GM12878 (cell line): ENCODE measurements around the gene NMT1. TPM values are rescaled to one million over a fixed set of nuclear protein-coding genes. Genes with fewer than 3 reads are reported as not detected.

Source experiments
- ATAC-seq: fragments of 200-7000 bp; cut with Tn5 transposase; 3 replicates; pipeline ENCODE4 v1.9.1; 2020; ENCODE audit warnings: mild to moderate bottlenecking, moderate library complexity
- BruUV-seq: library from RNA; stranded (reverse); fragments of 400-500 nt; replicated peaks from 2 replicates; lab custom pipeline; 2021; lab: Mats Ljungman, UMichigan
- CTCF ChIA-PET: fragments of 300-600 bp; sonication (Branson Sonifier 250); formaldehyde crosslinking; extraction: SDS; loops from one replicate; lab custom pipeline; 2021; ENCODE audit warnings: inconsistent platforms; lab: Yijun Ruan, JAX
- POLR2A ChIA-PET: fragments of 350-600 bp; formaldehyde crosslinking; extraction: SDS; loops from one replicate; lab custom pipeline; 2021; ENCODE audit warnings: inconsistent platforms; lab: Charles Lee
- RAD21 ChIA-PET: fragments of 300-600 bp; sonication (Branson Sonifier 250); formaldehyde crosslinking; loops from one replicate; lab custom pipeline; 2023; ENCODE audit warnings: antibody characterized with exemption; ENCODE audit not compliant: unreplicated experiment; lab: Charles Lee
- SMC1A ChIA-PET: fragments of 300-600 bp; sonication (Branson Sonifier 250); formaldehyde crosslinking; loops from one replicate; lab custom pipeline; 2023; ENCODE audit not compliant: unreplicated experiment, uncharacterized antibody; lab: Charles Lee
- DNase-seq: peaks from one replicate; pipeline ENCODE4 v3.0.0-alpha.2; 2011; ENCODE audit warnings: low read depth, low spot score
- FAIRE-seq: peaks from 3 replicates; lab custom pipeline; 2011; peaks lifted over from hg19 to GRCh38; lab: Jason Lieb, UNC
- H2AFZ ChIP-seq: 2 replicates; pipeline ENCODE4 v1.6.0; 2011; ENCODE audit warnings: low read depth, low read length, control low read depth; ENCODE audit not compliant: control insufficient read depth
- H3K27ac ChIP-seq: 2 replicates; pipeline ENCODE4 v1.5.1; 2011; ENCODE audit warnings: control low read depth; ENCODE audit not compliant: control insufficient read depth, insufficient read depth
- H3K27me3 ChIP-seq, 2 experiments: replicated peaks in 1 of 2; 2 replicates each; pipeline versions ENCODE4 v1.6.0 to v1.6.1; 2011; ENCODE audit warnings: low read length in 1 of 2; ENCODE audit not compliant: control insufficient read depth in 2 of 2, insufficient read depth in 2 of 2
- H3K36me3 ChIP-seq, 2 experiments: 2 replicates each; pipeline ENCODE4 v1.5.1; 2011; ENCODE audit warnings: low read length in 1 of 2; ENCODE audit not compliant: control insufficient read depth in 2 of 2, insufficient read depth in 2 of 2
- H3K4me1 ChIP-seq: 2 replicates; pipeline ENCODE4 v1.6.1; 2011; ENCODE audit warnings: mild to moderate bottlenecking, low read length, moderate library complexity, mixed read lengths; ENCODE audit not compliant: control insufficient read depth, insufficient read depth
- H3K4me2 ChIP-seq: 2 replicates; pipeline ENCODE4 v1.6.0; 2011; ENCODE audit warnings: control low read depth; ENCODE audit not compliant: control insufficient read depth, insufficient read depth
- H3K4me3 ChIP-seq: fragments of 200-600 bp; sonication (generic); 2 replicates; pipeline ENCODE4 v1.5.1; 2016
- H3K79me2 ChIP-seq: 2 replicates; pipeline ENCODE4 v1.6.0; 2011; ENCODE audit warnings: low read length; ENCODE audit not compliant: control insufficient read depth, insufficient read depth
- H3K9ac ChIP-seq: 2 replicates; pipeline ENCODE4 v1.8.0; 2011; ENCODE audit warnings: low read length, control low read depth, mixed read lengths; ENCODE audit not compliant: control insufficient read depth, insufficient read depth
- H3K9me3 ChIP-seq: replicated peaks from 3 replicates; pipeline ENCODE4 v1.5.1; 2011; ENCODE audit warnings: mild to moderate bottlenecking, low read length; ENCODE audit not compliant: control insufficient read depth, insufficient read depth
- H4K20me1 ChIP-seq: 2 replicates; pipeline ENCODE4 v1.6.0; 2011; ENCODE audit not compliant: control insufficient read depth, insufficient read depth
- DPF2 ChIP-seq: fragments of 450-650 bp; IDR thresholded peaks from 2 replicates; pipeline ENCODE4 v1.6.1; 2017; ENCODE audit warnings: mild to moderate bottlenecking
- EZH2 ChIP-seq: IDR thresholded peaks from 2 replicates; pipeline ENCODE4 v1.6.1; 2012; ENCODE audit warnings: low read depth, mild to moderate bottlenecking, control low read depth, inconsistent platforms, low read length, borderline replicate concordance; ENCODE audit not compliant: control insufficient read depth
- IKZF1 ChIP-seq: fragments of 450-650 bp; conservative IDR thresholded peaks from 2 replicates; pipeline ENCODE4 v1.6.1; 2017; ENCODE audit warnings: antibody characterized with exemption, mild to moderate bottlenecking
- KDM1A ChIP-seq: fragments of 200-600 bp; sonication (generic); IDR thresholded peaks from 2 replicates; pipeline ENCODE4 v1.6.1; 2016; ENCODE audit warnings: borderline replicate concordance
- KLF5 ChIP-seq: fragments of 450-650 bp; IDR thresholded peaks from 2 replicates; pipeline ENCODE4 v1.6.1; 2014; ENCODE audit warnings: mild to moderate bottlenecking; ENCODE audit not compliant: partially characterized antibody
- MEF2B ChIP-seq: fragments of 450-650 bp; IDR thresholded peaks from 2 replicates; pipeline ENCODE4 v1.6.1; 2018; ENCODE audit warnings: mild to moderate bottlenecking, moderate library complexity; ENCODE audit not compliant: partially characterized antibody, poor library complexity, severe bottlenecking
- MTA2 ChIP-seq: fragments of 450-650 bp; IDR thresholded peaks from 2 replicates; pipeline ENCODE4 v1.6.1; 2016; ENCODE audit warnings: low read depth, mild to moderate bottlenecking, moderate library complexity
- PBX3 ChIP-seq: IDR thresholded peaks from 2 replicates; pipeline ENCODE4 v1.6.1; 2011; ENCODE audit warnings: mild to moderate bottlenecking, low read depth, low read length, moderate library complexity; ENCODE audit not compliant: insufficient replicate concordance
- POLR2A ChIP-seq: IDR thresholded peaks from 2 replicates; pipeline ENCODE4 v1.6.1; 2011; ENCODE audit warnings: low read depth, mild to moderate bottlenecking, low read length
- SKIL ChIP-seq: fragments of 450-650 bp; IDR thresholded peaks from 2 replicates; pipeline ENCODE4 v1.6.1; 2017; ENCODE audit warnings: mild to moderate bottlenecking, low read depth, inconsistent platforms; ENCODE audit not compliant: poor library complexity, severe bottlenecking
- TARDBP ChIP-seq: IDR thresholded peaks from 2 replicates; pipeline ENCODE4 v1.6.1; 2016; ENCODE audit warnings: borderline replicate concordance
- ZBED1 ChIP-seq: IDR thresholded peaks from 2 replicates; pipeline ENCODE4 v1.6.1; 2016; ENCODE audit warnings: borderline replicate concordance
- ZNF687 ChIP-seq: fragments of 450-650 bp; IDR thresholded peaks from 2 replicates; pipeline ENCODE4 v1.6.1; 2017; ENCODE audit warnings: mild to moderate bottlenecking, moderate library complexity
- ZSCAN29 ChIP-seq: fragments of 450-650 bp; IDR thresholded peaks from 2 replicates; pipeline ENCODE4 v1.6.1; 2017; ENCODE audit warnings: mild to moderate bottlenecking, moderate library complexity
- WGBS: methylation state at CpG from one replicate; pipeline ENCODE4 v1.1.6; 2016; ENCODE audit warnings: low lambda C conversion rate; ENCODE audit not compliant: insufficient replicate concordance, insufficient coverage; ENCODE audit errors: missing lambda C conversion rate; 5-methylcytosine and 5-hydroxymethylcytosine counted together
- in situ Hi-C: fragments of 300-500 bp; cut with MboI; formaldehyde crosslinking; loops from 9 replicates; pipeline ENCODE4 v1.14.3; 2018; ENCODE audit warnings: mixed read lengths
- intact Hi-C: fragments of 100-400 bp; cut with micrococcal nuclease; formaldehyde crosslinking; loops from one replicate; pipeline ENCODE4 v1.14.2; 2022; ENCODE audit not compliant: unreplicated experiment
- polyA plus RNA-seq, 11 experiments: library from polyadenylated mRNA; depleted of rRNA in 4 of 11; unstranded in 6 of 11; stranded (reverse) in 5 of 11; fragments of >200 nt; fragmentation: Nextera tagmentation in 4 of 11; fragmentation: Illumina TruSeq in 1 of 11; extraction: Ambion mirVana in 4 of 11; extraction: Trizol in 1 of 11; gene quantifications; 1 replicate in 1 of 11; 2 replicates in 10 of 11; pipeline versions ENCODE4 v1.2.1 to v1.2.3, GENCODE V29; 2011 to 2016; ENCODE audit warnings: inconsistent platforms in 2 of 11, missing spikeins in 2 of 11, low read depth in 1 of 11
- total RNA-seq, 4 experiments: library from RNA; depleted of rRNA in 3 of 4; stranded (reverse); fragments of >200 nt in 3 of 4; fragmentation: Illumina TruSeq in 1 of 4; extraction: Trizol in 1 of 4; gene quantifications; 2 replicates each; pipeline versions ENCODE4 v1.2.1 to v1.2.3, GENCODE V29; 2013 to 2021

The NMT1 gene
- total and polyA plus RNA-seq, 10 of the 15 experiments (the other 5 are each of a cell fraction or from before 2014, with no cell fraction given) = 96.7 to 395 (median 222) TPM

GRCh38 chr17:45123076-45123770 is 62.1 kb downstream of the NMT1 start:
- no peak overlapping the region for H3K9ac ChIP-seq
- no peaks in the 10 kb centered on the region for H3K9me3 ChIP-seq
- SMC1A ChIA-PET = interaction anchor here (0.5 kb wide), 1 partner anchor 154 kb away, joined by 3 read pairs; no protein-coding TSS in a partner anchor
- DNase-seq (no peak), FAIRE-seq (no peak), ATAC-seq (no peak)
- in situ Hi-C loops = loop anchor here (10.0 kb wide), 1 partner anchor 348 kb away; no protein-coding TSS in a partner anchor
- intact Hi-C loops = no loop called here
- TF ChIP-seq ZBED1 (no peak), DPF2 (no peak), MTA2 (no peak), ZSCAN29 (no peak), KDM1A (no peak), SKIL (no peak), IKZF1 (no peak), TARDBP (no peak), MEF2B (no peak), ZNF687 (no peak), PBX3 (no peak), EZH2 (no peak), POLR2A (no peak), KLF5 (no peak)
- RAD21 ChIA-PET = interaction anchor here (0.9 kb wide), 1 partner anchor 12 kb away, joined by 3 read pairs; the partner anchor contains the start of gene ACBD4
- no TSS peak for BruUV-seq
- H3K27ac ChIP-seq = no peak overlapping the region
- POLR2A ChIA-PET = interaction anchor here (0.5 to 0.7 kb wide), 2 partner anchors 119 to 203 kb away, joined by 3 read pairs; no protein-coding TSS in a partner anchor
- CTCF ChIA-PET = interaction anchor here (3.0 kb wide), 1 partner anchor 12 kb away, joined by 11 read pairs; the partner anchor contains the start of gene ACBD4
- no peak overlapping the region for H2AFZ ChIP-seq
- H3K27me3 ChIP-seq = no peaks in the 10 kb centered on the region
- no peak overlapping the region for H3K4me3 ChIP-seq
- H3K79me2 ChIP-seq = no peaks in the 10 kb centered on the region
- 26% methylated on average over 6 of the region's 6 CpGs for WGBS
- no peaks in the 10 kb centered on the region for H3K36me3 ChIP-seq
- H3K4me2 ChIP-seq = no peak overlapping the region
- no peaks in the 10 kb centered on the region for H4K20me1 ChIP-seq
- H3K4me1 ChIP-seq = no peaks in the 10 kb centered on the region
